ENCODE results near the gene PCNA.

The PCNA gene

DNA sequence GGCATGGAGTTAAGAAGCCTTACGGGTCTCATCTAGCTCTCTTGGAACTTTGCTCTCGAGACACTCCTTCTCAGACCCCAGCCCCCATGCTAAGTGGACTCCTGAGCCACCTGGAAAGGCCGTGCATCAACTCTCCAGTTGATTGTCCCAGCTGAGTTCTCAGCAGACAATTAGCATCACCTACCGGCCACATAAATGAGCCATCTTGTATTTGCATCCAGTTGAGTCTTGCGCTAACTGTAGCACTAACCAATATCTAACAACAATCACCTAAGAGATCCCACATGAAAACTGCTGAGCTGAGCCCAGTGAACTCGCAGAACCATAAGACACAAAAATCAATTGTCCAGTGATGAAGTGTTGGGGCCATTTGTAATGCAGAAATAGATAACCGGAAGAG lies 49.7 kb downstream of the PCNA start:
- TF ChIP-seq, protein P1, sequence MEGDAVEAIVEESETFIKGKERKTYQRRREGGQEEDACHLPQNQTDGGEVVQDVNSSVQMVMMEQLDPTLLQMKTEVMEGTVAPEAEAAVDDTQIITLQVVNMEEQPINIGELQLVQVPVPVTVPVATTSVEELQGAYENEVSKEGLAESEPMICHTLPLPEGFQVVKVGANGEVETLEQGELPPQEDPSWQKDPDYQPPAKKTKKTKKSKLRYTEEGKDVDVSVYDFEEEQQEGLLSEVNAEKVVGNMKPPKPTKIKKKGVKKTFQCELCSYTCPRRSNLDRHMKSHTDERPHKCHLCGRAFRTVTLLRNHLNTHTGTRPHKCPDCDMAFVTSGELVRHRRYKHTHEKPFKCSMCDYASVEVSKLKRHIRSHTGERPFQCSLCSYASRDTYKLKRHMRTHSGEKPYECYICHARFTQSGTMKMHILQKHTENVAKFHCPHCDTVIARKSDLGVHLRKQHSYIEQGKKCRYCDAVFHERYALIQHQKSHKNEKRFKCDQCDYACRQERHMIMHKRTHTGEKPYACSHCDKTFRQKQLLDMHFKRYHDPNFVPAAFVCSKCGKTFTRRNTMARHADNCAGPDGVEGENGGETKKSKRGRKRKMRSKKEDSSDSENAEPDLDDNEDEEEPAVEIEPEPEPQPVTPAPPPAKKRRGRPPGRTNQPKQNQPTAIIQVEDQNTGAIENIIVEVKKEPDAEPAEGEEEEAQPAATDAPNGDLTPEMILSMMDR (IDR thresholded peaks at IDR 0.05; ENCODE audit: low read depth, low read length), result no peak
- no peak for DNase-seq
- Histone ChIP-seq H3K4me1 (no peaks in the 10 kb centered on the region), H3K36me3 (no peaks in the 10 kb centered on the region), H3K27me3 (no peaks in the 10 kb centered on the region), H3K4me3 (ENCODE audit: low read depth, low read length) (no peak overlapping the region), H3K9me3 (no peaks in the 10 kb centered on the region; the same call in 1 of the 2 replicates)

DNA sequence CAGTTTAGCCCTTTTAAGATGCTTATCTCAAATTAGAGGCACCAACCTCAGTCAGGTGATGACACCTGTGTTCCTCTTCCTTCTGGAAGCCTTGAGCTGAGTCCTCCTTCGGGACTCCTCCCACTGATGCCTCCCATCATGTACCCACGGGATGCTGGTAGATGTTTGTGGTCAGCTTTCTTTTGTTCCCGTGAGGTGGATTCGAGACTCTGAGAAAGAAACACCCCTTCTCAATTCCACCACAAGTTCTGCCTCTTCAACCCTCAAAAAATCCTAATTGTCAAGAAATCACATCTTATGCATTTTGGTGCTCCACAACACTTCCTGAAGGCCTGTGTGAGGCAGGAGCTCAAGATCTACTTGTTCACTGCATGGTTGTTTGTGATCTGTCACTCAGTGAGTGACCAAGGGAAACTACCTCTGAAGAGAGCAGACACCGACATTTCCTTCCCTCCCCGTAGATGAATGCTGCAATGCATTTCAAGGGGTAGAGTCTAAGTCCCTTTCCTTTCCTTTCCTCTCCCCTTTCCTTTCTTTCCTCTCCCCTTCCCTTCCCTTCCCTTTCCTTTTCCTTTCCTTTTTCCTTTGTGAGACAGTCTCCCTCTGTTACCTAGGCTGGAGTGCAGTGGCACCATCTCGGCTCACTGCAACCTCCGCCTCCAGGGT lies 50.5 kb downstream of the PCNA start:
- H3K9me3 ChIP-seq, result no peaks in the 10 kb centered on the region; the same call in 1 of the 2 replicates
- H3K4me3 ChIP-seq (ENCODE audit: low read depth, low read length), result no peak overlapping the region
- H3K27me3 ChIP-seq, result no peaks in the 10 kb centered on the region
- H3K4me1 ChIP-seq, result no peaks in the 10 kb centered on the region
- no peaks in the 10 kb centered on the region for H3K36me3 ChIP-seq
- no peak for DNase-seq
- TF ChIP-seq, protein P1 (IDR thresholded peaks at IDR 0.05; ENCODE audit: low read depth, low read length), result no peak

DNA sequence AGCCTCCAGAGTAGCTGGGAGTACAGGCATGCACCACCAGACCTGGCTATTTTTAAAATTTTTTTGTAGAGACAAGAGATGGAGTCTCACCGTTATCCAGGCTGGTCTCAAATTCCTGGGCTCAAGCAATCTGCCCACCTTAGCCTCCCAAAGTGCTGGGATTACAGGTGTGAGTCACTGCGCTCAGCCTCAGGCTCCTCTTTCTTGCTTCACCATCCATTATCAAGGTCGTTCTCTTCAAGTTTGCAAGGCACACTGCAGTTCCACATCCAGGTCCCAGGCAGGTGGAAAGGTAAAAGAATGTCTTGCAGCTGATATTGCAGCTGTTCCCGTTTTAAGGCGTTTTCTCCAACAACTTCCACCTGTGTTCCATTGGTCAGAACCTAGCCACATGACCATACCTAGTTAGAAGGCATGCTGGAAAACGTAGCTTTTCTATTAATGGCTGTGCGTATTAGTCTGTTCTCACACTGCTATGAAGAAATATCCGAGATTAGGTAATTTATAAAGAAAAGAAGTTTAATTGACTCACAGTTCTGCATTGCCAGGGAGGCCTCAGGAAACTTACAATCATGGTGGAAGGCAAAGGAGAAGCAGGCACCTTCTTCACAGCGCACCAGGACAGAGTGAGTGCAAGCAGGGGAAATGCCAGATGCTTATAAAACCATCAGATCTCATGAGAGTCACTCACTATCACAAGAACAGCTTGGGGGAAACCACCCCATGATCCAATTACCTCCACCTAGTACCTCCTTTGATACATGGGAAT lies 51.7 kb downstream of the PCNA start:
- Histone ChIP-seq H3K4me3 (ENCODE audit: low read depth, low read length) (no peak overlapping the region), H3K36me3 (no peaks in the 10 kb centered on the region), H3K4me1 (no peaks in the 10 kb centered on the region), H3K9me3 (no peaks in the 10 kb centered on the region; the same call in 1 of the 2 replicates), H3K27me3 (no peaks in the 10 kb centered on the region)
- no peak for DNase-seq
- TF ChIP-seq, protein P1 (IDR thresholded peaks at IDR 0.05; ENCODE audit: low read depth, low read length), result no peak

DNA sequence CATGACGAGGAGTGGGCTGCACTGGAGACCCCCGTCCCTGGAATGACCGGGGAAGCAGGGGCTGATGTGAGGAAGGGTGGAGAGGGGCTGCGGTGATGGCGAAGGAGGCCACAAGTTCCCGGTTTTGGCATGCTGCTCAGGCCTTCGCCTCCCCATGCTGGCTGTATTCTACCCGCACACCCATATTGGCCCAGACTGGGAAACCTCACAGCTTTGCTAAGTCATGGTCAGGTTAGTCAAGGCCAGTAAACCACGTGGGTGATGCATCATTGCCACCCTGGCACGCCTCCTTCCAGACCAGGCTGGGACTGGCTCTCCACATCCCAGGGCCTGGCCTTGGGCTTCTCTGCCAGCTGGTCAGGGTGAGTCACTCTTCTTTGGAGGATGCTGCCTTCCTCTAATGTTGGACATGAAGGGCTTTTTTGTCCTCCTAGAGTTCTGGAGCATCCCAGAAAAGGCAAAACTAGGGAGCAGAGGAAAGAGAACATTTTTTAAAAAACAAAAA lies 53.8 kb downstream of the PCNA start:
- Histone ChIP-seq H3K4me3 (ENCODE audit: low read depth, low read length) (no peak overlapping the region), H3K27me3 (no peaks in the 10 kb centered on the region), H3K36me3 (no peaks in the 10 kb centered on the region), H3K4me1 (no peaks in the 10 kb centered on the region), H3K9me3 (no peaks in the 10 kb centered on the region; the same call in 1 of the 2 replicates)
- DNase-seq, result peak; percentile 43
- TF ChIP-seq, protein P1 (IDR thresholded peaks at IDR 0.05; ENCODE audit: low read depth, low read length), result no peak

DNA sequence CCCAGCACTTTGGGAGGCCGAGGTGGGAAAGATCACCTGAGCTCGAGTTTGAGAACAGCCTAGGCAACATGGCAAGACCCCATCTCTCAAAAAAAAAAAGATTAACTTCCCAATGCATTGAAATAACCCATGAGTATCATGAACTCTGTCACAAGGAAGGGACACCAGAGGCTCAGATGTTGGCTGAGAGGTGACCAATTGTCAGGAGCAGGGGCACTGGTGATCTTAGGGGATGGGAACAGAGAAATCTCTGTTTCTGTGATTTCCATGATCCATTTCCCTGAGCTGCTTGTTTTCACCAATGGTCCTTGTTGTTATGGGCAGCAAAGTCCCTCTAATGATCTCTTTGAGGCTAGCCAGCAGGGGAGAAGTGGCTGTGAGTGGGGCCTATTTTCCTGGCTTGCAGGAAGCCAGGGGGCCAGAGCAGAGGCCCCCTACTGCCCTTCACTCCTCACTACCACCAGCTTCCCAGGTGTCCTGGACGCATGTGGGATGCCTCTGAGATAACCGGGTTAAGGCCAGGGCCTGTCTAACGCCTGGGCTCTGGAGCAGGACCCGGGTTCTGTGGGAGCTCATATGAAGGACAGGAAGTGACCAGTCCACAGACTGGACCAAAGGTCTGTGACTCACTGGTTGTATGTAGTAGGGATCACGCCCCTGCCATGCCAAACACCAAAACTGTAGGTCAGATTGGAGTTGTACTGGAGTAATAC lies 54.4 kb downstream of the PCNA start:
- DNase-seq, result no peak
- no peaks in the 10 kb centered on the region; the same call in 1 of the 2 replicates for H3K9me3 ChIP-seq
- TF ChIP-seq, protein P1 (IDR thresholded peaks at IDR 0.05; ENCODE audit: low read depth, low read length), result no peak
- H3K27me3 ChIP-seq, result no peaks in the 10 kb centered on the region
- H3K36me3 ChIP-seq, result no peaks in the 10 kb centered on the region
- H3K4me1 ChIP-seq, result no peaks in the 10 kb centered on the region
- H3K4me3 ChIP-seq (ENCODE audit: low read depth, low read length), result no peak overlapping the region

All from BE2C (cell line).